ENCODE measurements around the gene TCF23.

Gene TCF23

DNA sequence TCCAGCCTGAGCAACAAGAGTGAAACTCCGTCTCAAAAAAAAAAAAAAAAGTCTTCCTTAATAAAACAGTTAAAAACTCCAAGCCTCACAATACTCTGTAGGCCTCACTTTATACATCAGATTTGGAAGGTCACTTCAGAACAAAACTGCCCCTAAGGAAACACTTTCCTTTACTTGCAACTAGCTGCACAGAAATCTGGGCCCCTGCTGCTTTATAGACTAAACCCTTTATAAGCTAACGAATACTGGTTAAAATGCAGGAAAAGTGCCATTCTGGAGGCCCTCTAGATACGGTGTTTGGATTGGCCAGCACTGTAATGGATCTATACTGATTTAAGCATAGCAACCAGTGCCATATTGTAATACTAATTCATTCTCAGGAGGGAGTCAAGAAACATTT lies 23.7 kb upstream of the TCF23 start:
- H3K27ac ChIP-seq: no peak overlapping the region

DNA sequence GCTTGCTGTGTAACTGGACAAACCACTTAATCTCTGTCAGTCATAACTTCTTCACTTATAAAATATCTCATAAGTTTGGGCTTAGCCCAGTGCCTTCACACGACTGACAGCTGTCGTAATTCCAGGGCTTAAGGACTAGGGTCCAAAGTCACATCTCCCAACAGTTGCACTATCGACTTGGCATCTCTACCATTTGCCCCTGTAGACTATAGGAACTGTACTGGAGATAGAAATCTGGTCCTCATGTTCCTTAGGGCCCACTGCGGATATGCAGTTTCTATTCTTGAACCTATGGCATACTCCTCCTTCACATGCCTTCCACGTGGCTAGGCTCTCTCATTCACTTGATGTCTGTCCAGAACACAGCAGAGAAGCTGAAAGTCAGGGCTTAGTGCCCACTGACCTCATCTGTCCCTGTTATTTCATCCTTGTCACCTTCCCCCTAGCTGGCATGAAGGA lies 22.5 kb upstream of the TCF23 start:
- TF ChIP-seq, protein P1, sequence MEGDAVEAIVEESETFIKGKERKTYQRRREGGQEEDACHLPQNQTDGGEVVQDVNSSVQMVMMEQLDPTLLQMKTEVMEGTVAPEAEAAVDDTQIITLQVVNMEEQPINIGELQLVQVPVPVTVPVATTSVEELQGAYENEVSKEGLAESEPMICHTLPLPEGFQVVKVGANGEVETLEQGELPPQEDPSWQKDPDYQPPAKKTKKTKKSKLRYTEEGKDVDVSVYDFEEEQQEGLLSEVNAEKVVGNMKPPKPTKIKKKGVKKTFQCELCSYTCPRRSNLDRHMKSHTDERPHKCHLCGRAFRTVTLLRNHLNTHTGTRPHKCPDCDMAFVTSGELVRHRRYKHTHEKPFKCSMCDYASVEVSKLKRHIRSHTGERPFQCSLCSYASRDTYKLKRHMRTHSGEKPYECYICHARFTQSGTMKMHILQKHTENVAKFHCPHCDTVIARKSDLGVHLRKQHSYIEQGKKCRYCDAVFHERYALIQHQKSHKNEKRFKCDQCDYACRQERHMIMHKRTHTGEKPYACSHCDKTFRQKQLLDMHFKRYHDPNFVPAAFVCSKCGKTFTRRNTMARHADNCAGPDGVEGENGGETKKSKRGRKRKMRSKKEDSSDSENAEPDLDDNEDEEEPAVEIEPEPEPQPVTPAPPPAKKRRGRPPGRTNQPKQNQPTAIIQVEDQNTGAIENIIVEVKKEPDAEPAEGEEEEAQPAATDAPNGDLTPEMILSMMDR (conservative IDR thresholded peaks at IDR 0.05): no peak
- TF ChIP-seq ZFX (IDR thresholded peaks at IDR 0.05): no peak

More for the DNA sequence above, 23.7 kb upstream of the TCF23 start:
- no peak for TF ChIP-seq ZFX (IDR thresholded peaks at IDR 0.05)
- TF ChIP-seq, protein P1 (conservative IDR thresholded peaks at IDR 0.05): no peak

DNA sequence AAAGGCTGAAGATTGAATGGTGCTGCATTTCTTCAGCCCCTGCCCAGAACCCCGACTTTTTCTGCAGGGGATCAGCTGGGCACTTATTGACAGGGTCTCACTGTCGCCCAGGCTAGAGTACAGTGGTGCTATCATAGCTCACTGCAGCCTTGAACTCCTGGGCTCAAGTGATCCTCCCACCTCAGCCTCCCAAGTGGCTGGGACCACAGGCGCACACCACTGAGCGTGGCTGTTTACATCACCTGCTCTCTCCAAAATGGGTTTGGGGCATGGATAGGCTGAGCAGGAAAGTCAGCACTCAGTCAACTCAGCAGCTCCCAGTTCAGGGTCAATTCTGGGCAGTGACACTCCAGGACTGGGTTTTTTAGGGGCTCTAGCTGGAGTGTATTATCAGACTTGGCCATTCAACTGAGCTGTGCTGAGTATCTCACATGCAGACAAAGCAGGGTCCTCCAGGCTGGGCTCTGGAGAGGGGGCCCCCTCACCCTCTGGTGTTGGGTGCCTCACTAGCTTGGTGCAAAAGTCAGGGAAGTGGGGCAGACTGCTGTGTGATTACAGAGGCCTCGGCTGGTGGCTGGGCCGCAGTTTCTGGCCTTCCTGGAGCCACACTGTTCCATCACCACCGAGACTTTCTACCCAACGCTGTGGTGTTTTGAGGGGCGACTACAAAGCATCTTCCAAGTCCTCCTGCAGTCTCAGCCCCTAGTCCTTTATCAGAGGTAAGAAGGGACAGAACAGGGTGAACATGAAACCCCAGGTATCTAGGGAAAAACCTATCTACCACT lies 20.7 kb upstream of the TCF23 start:
- TF ChIP-seq, protein P1 (conservative IDR thresholded peaks at IDR 0.05): no peak
- no peak for TF ChIP-seq ZFX (IDR thresholded peaks at IDR 0.05)
- H3K27ac ChIP-seq: no peak overlapping the region

More for the DNA sequence above, 22.5 kb upstream of the TCF23 start:
- no peak overlapping the region for H3K27ac ChIP-seq

DNA sequence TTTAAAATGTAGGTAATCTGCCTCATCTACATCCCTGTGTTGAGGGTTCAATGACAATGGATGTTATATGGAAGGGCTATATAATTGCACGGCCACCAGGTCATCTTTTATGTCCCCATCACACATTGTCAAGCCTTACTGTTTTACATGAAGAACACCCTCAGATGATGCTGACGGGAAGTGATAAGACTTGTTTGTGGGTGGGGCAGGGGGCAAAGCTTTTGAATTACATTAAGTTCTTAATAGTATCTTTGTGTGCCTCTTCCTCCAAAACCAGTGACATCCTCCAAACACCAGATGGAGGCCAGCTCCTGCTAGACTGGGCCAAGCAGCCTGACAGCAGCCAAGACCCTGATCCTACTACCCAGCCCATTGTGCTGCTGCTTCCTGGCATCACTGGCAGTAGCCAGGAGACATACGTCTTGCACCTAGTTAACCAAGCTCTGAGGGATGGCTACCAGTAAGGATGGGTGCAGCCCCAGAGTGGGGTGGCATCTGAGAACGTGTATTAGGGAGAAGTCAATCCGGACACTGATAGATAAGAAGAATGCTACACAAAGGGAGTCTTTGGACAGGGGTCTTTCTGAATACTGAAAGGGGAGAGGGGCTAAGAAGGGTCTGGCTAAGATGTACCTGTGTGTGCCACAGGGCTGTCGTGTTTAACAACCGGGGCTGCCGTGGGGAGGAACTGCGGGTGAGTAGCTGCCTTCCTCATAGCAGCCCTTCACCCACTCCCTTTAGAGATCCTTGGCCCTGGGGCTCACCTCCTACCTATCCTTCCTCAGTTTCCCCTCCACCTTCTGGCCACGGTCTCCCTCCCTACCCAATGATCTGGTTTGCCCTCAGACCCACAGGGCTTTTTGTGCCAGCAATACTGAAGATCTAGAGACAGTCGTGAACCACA lies 19.9 kb upstream of the TCF23 start:
- H3K27ac ChIP-seq: no peak overlapping the region
- TF ChIP-seq, protein P1 (conservative IDR thresholded peaks at IDR 0.05): no peak
- no peak for TF ChIP-seq ZFX (IDR thresholded peaks at IDR 0.05)

DNA sequence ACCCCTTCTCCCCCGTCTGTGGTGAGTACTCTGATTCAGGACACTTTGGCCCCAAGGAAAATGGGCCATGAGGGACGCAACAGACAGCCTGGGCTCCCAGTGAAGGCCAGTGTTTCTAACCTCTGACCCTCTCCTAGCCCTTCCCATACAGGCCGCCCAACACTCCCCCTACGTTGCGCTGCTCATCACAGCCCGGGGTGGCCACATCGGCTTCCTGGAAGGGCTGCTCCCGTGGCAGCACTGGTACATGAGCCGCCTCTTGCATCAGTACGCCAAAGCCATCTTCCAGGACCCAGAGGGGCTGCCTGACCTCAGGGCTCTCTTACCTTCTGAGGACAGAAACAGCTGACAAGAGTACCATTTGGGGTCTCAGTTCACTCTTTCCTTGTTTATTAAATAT lies 18.4 kb upstream of the TCF23 start:
- no peak for TF ChIP-seq ZFX (IDR thresholded peaks at IDR 0.05)
- TF ChIP-seq, protein P1 (conservative IDR thresholded peaks at IDR 0.05): no peak
- H3K27ac ChIP-seq: no peak overlapping the region

DNA sequence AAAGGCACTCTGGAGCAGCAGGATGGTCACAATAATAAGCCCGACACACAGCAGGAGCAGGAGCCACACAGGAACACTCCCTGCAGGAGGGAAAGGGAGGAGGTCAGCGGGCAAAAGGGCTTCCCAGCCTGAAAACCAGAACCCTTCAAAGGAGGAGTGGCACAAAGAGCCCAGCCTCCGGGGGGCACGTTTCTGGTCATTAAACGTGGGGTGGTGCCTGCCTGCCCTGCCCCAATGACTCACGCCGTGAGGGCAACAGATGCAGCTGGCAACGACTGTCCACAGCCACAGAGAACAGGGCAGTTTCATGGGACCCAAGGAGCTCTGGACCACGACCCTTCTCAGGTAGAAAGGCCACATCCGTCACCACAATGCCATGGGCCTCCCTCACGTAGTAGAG lies 17.4 kb upstream of the TCF23 start:
- H3K27ac ChIP-seq: no peak overlapping the region
- TF ChIP-seq, protein P1 (conservative IDR thresholded peaks at IDR 0.05): no peak
- TF ChIP-seq ZFX (IDR thresholded peaks at IDR 0.05): no peak

Data from C4-2B (cell line).